HPDE6-E6E7 (cell line): Measurements from ENCODE around the gene SDK1.

Source experiments
- DNase-seq: peaks from one replicate; pipeline ENCODE4 v3.0.0; 2011; ENCODE audit warnings: missing footprints; ENCODE audit errors: extremely low spot score

Gene SDK1

GRCh38 chr7:4043988-4044387 is 742.9 kb downstream of the SDK1 start:
- no peak for DNase-seq

GRCh38 chr7:4045450-4045849 is 744.4 kb downstream of the SDK1 start:
- DNase-seq, result no peak

DNA sequence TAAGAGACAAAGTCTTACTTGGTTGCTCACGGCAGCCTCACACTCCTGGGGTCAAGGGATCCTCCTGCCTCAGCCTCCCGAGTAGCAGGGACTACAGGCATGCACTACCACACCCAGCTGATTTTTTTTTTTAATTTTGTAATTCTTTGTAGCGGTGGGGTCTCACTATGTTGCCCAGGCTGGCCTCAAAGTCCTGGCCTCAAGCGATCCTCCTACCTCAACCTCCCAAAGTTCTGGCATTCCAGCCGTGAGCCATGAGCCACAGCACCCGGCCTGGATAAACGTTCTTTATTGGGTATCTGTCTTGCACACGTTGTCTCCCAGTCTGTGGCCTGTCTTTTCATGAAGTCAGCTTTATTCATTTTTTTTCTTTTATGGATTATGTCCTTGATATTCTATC is 744.9 kb downstream of the SDK1 start:
- no peak for DNase-seq

DNA sequence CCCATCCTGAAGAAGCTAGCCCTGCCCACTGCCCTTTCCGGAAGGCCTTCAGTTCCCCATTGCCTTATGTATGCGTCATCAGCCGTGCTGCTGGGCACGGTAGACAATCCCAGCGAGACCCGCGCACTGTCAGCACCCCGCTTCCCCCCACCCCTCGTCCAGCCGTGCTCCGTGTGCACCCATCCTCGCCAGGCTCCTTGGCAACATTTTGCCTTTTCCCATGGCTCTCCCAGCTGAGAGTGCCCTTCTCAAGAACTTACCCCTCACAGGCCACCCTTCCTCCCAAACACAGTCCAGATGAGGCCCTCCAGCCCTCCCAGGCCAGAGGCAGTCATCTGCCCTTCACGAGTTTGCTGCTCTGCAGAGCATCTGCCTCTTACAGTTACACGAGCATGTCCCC is 747.3 kb downstream of the SDK1 start:
- DNase-seq, result no peak

GRCh38 chr7:4049202-4049601 is 748.1 kb downstream of the SDK1 start:
- DNase-seq, result no peak

DNA sequence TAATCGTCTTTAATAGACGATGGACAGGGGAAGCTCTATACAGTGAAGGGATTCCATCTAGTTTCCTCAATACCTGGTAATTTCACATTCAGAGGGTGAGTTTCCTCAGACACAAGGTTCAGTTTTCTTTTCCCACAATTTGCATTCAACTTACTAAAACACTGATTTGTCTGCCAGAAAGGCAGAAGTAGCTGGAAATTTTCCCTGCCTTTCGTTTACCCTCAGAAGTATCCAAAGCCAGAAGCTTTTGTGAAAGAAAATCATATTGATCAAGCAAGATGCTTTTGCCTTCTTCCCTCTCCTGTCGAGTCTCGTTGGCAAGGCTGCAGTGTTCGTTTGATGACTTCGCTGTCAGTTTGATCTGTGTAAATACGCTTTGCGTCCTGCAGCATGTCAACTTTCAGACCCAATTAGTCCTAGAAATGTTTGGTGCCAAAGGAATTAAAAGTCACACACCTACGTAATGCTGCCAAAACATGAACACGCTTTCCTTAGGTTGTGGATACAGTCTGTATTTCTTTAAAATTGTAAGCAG is 749.1 kb downstream of the SDK1 start:
- DNase-seq, result no peak

- no peak for DNase-seq
These were observed 750.6 kb downstream of the SDK1 start for GRCh38 chr7:4051696-4052095.

DNA sequence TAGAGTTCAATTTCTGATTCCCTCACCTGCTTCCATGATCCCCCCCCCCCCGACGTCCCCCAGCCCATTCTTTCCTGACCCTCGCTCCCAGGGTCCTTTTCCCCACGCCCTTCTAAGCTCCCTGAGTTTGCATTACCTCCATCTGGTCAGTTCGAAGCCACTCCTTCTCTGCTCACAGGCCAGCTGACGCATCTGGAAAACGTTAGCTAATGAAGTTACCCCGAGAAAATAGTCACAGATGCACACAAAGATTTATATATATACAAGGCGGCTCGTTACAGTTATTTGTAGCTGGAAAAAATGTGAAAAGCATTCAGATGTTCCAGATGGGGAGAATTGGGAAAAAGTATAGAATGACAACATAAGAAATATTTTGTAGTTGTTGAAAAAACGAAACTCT is 751.1 kb downstream of the SDK1 start:
- no peak for DNase-seq

DNA sequence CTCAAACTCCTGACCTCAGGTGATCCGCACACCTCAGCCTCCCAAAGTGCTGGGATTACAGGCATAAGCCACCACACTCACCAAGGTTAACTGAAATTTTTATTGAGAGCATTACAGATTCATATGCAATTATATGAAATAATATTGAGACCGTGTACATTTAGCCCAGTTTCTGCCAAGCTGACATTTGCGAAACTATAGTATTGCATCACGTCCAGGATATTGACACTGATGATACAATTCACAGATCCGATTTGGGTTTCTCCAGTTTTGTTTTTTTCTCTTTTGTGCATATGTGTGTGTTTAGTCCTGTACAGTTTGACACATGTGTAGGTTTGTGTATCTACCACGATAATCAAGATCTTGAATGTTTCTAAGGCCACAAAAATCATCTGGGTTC is 753.1 kb downstream of the SDK1 start:
- DNase-seq, result no peak

DNA sequence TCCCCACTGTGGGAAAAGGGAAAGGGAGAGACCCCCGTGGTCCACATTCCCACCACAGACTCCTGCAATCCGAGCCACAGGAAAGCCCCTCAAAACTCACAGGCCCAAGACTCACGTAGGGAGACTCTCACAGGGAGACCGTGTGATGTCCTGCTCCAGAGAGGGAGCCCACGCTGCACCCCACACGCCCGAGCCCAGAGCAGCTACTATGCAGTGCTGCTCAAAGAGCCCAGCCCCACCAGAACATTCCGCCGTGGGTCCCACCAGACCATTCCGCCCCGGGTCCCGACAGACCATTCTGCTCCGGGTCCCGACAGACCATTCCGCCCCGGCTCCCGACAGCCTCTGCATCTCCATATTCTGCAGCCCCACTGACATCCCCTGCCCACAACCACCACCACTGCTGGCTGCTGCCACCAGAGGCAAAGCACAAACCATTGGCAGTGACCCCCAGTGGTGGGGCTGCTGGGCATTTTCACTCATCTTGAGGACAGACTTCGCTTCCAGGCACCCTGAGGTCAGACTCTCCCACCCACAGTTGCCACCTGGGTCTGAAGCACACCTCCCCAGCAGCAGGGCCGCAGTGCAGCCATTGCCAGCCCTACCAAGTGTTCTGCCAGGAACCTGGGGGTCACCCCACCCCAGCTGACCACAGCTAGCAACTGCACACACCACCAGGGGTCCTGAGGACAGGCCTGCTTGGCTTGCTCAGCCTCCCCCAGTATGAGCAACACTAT is 755.7 kb downstream of the SDK1 start:
- no peak for DNase-seq

- DNase-seq, result no peak
These were observed 756.2 kb downstream of the SDK1 start for GRCh38 chr7:4057289-4057616.

GRCh38 chr7:4058158-4058557 is 757.1 kb downstream of the SDK1 start:
- DNase-seq, result no peak

GRCh38 chr7:4065190-4065589 is 764.1 kb downstream of the SDK1 start:
- DNase-seq, result no peak

DNA sequence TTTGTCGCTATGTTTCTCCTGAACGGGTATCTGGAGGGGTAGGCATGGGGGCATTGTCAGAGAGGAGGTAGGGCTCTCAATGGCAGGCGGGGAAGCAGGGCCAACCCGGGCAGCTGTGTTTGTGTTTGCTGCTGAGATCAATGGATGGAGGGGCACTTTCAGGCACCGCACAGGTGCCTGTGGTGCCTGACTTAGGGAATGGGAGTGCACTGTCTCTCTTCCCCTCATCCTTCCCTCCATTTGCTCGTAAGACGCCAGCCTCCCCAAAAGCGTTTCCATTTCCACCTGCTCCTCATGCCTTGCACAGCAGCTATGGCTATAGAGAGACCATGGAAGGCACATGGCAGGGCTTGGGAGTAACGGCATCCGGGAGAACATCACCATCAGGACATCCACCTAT is 765.2 kb downstream of the SDK1 start:
- no peak for DNase-seq

- no peak for DNase-seq
These were observed 765.8 kb downstream of the SDK1 start for GRCh38 chr7:4066626-4067475.

DNA sequence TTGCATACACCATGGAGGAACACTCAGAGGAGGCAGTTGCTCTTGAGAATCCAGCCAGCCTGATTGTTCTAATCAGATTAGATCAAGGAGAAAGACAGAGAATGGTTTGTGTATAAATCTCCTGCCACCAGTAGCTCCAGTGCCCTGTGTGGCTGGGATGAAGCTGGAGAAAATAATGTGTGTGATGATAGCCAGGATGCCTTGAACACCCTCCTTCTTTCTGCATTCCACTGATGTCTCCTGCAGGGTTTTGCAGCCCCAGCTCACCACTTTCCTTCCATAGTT is 766.4 kb downstream of the SDK1 start:
- DNase-seq, result no peak

DNA sequence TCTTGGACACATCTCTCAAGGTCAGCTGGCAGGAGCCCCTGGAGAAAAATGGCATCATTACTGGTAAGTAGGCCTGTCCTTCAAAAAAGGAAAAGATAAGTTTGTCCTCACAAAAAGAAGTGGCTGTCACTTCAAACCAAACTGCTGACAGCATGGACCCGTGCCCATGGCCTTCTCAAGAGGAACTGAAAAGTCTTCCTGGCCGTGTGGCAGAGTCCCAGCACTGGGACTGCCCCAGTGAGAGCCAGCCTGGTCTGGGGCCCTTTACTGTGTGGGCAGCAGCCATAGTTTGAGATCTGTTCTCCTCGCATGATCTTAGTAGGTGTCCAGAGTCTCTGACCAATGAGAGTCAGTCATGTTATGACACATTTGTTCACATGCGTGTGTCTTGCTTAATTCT is 766.8 kb downstream of the SDK1 start:
- no peak for DNase-seq

DNA sequence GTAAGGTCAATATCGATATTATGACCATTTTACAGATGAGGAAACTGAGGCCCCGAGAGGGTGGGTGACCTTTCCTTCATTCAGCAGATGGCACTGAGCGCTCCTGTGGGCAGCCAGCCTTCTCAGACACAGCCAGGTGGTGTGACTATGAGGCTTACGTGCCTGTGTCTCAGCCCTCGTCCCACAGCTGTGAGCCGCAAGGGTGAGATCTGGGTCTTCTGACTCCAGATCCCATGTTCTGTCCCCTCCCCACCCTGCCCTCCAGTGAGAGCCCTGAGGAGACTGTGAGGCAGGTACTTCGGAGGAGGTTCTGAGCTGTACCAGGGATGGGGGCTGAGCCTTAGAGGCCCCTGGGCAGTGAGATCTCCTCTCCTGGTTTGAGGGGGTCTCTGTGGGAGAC is 767.2 kb downstream of the SDK1 start:
- DNase-seq, result no peak

DNA sequence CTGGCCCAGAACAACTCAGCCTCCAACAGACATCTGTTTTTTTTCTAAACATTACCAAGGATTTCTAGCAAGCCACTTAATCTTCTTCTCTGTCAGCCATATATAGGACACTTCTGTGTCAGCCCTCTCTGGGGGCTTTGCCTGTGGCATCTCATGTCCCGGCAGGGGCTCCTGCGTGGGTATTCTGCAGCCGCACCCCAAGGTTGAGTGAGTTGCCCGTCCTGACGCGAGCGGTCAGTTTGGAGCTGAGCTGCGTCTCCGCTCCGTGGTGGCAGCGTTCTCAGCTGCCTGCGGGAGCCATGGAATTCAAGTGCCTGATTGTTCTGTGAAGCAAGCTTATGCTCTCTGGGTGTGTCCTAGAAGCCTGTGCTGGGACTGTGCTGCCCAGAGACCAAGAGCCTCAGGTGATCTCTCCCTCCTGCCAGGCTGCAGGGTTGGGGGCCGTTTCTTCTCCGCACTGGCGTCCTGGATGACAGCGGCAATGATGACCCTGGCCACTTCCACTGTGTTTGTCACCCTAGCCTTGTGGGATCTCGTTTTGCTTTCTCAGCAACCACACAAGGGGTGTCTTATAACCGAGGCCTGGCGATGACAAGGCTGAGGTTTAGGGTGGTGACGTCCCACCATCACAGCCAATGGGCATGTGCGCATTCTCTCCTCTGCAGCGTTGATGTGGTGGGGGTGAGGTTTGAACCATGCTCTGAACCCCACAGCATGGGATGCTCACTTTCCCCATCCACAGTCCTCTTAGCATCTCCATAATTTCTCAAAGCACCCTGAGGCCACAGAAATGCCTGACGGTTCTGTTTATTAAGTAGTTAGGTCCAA is 768.4 kb downstream of the SDK1 start:
- no peak for DNase-seq

DNA sequence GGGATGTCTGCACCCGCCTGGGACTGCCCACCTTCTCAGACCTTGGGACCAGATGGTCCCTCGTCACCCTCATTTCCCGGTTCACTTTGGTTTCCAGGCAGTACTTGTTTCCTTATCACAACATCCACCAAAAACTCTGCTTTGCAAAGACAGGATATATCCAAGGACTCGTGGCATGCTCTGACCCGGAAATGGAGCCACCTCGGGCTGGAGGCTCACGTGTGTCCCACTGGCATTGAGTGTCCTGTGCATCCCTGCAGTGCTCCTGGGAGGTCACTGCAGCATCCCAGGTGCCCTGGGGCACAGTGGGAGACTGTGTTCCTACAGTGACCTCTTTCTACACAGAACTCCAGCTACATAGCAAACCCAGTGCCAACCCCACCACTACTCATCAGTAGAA is 769.2 kb downstream of the SDK1 start:
- no peak for DNase-seq

DNA sequence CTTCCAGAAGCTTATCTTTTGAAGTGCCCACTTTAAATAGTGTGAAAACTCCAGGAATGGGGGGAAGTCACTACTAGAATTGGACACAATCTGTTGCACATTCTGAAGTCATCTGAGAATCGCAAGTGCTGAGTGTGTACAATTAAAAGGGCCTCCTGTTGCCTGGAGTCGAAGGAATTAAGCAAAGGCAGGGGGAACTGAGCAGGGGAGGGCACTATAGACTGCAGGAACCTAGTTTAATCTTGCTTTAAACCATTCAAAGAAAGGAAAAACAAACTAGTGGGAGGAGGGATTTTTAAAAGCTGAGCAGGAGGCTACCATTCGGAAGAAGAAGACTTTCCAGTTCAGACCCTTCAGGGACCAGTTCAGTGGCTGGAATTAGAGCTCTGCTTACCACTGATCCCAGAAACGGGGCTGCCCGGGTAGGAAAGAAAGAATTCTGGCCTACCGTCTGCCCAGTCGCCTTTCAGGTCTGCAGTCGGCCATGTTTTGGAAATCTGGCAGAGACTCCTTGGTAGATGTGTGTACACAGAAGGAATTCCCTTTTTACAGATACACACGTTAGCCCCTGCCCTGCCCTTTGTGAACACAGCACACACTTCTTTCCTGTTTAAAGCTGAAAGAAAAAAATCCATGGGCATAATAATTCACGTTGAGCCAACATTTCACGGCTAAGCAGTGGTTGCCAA is 770.5 kb downstream of the SDK1 start:
- DNase-seq, result no peak
